Measurements from ENCODE around the gene RAF1. TPM values are rescaled to one million over a fixed set of nuclear protein-coding genes. Genes with fewer than 3 reads are reported as not detected.

Gene RAF1
- total and polyA plus RNA-seq, 2 of the 13 experiments (the other 11 are each of a cell fraction or from before 2014, with no cell fraction given): 72.2 to 91.4 TPM

- no peaks in the 10 kb centered on the region for H3K79me2 ChIP-seq (ENCODE audit: insufficient read depth, low read length)
- no TSS peak for BruUV-seq (replicated peaks)
- intact Hi-C loops (cut with micrococcal nuclease; ENCODE audit: unreplicated experiment): loop anchor here (10.0 kb wide), 1 partner anchor 46 kb away; no protein-coding TSS in a partner anchor
- no peaks in the 10 kb centered on the region for H3K9me3 ChIP-seq (ENCODE audit: low read length)
- no peak overlapping the region for H3K27ac ChIP-seq (ENCODE audit: extremely low read length, insufficient read depth, low read length)
- ChIA-PET CTCF (ENCODE audit: low intra/inter-chr PET ratio, low total read pairs) (no interaction called here), POLR2A (no interaction called here)
- ATAC-seq: no peak
- WGBS (ENCODE audit: low lambda C conversion rate): 2% methylated on average over 3 of the region's 3 CpGs
- H2AFZ ChIP-seq (ENCODE audit: low read length): no peak overlapping the region
- peaks cover 55% of the 10 kb centered on the region for H3K4me1 ChIP-seq (ENCODE audit: insufficient read depth, low read length)
- peak; percentile 4 for FAIRE-seq
- in situ Hi-C loops (cut with HindIII; ENCODE audit: extremely low pct_ligation_motif_present, low pct_unique_long_range_greater_than_20kb): no loop called here
- no peak overlapping the region; the same call in 1 of the 2 replicates for H3K9ac ChIP-seq (ENCODE audit: insufficient read depth, low read depth, low read length)
- DNase-seq (ENCODE audit: low spot score): no peak
- H4K20me1 ChIP-seq (ENCODE audit: insufficient read depth, low read length): no peaks in the 10 kb centered on the region
- peak overlapping the region; percentile 73 for H3K4me2 ChIP-seq (ENCODE audit: low read depth, low read length)
- H3K27me3 ChIP-seq (ENCODE audit: control insufficient read depth in 1 of 2, insufficient read depth in 2 of 2, low read length in 2 of 2): no peaks in the 10 kb centered on the region
- H3K4me3 ChIP-seq (replicated peaks in 1 of 3; ENCODE audit: insufficient read depth in 1 of 3, low read depth in 2 of 3, low read length in 3 of 3): peak overlapping the region in 1 of 3 experiments; percentile 42; a peak in 2 of 6 replicates
- no peaks in the 10 kb centered on the region for H3K36me3 ChIP-seq (replicated peaks in 1 of 2; ENCODE audit: control insufficient read depth in 1 of 2, insufficient read depth in 2 of 2, low read length in 2 of 2)
- TF ChIP-seq KLF6 (CRISPR knock-in tag; IDR thresholded peaks at IDR 0.05) (no peak), ZNF781 (CRISPR knock-in tag; IDR thresholded peaks at IDR 0.05; ENCODE audit: borderline replicate concordance, not compliant biosample characterization) (no peak), NR2F1 (CRISPR knock-in tag; IDR thresholded peaks at IDR 0.05) (0 out of 4 replicates have a peak, but pooled peaks of 1 of the 2 experiments have one; percentile 0), SETDB1 (CRISPR knock-in tag; IDR thresholded peaks at IDR 0.05; ENCODE audit: borderline replicate concordance) (no peak), ELF1 (CRISPR knock-in tag; IDR thresholded peaks at IDR 0.05) (no peak), ZNF160 (CRISPR knock-in tag; IDR thresholded peaks at IDR 0.05) (no peak), ZBTB20 (CRISPR knock-in tag; IDR thresholded peaks at IDR 0.05; ENCODE audit: borderline replicate concordance, low read depth) (no peak), ZNF782 (CRISPR knock-in tag; IDR thresholded peaks at IDR 0.05; ENCODE audit: borderline replicate concordance) (no peak), SMAD1 (CRISPR knock-in tag; IDR thresholded peaks at IDR 0.05; ENCODE audit: borderline replicate concordance, low read depth) (no peak), ZNF598 (CRISPR knock-in tag; IDR thresholded peaks at IDR 0.05; ENCODE audit: borderline replicate concordance) (no peak), ZNF292 (CRISPR knock-in tag; IDR thresholded peaks at IDR 0.05; ENCODE audit: borderline replicate concordance, low read depth) (peak; percentile 1; the same call in 1 of the 2 replicates), GFI1 (CRISPR knock-in tag; IDR thresholded peaks at IDR 0.05; ENCODE audit: borderline replicate concordance) (no peak), TBX3 (IDR thresholded peaks at IDR 0.05; ENCODE audit: borderline replicate concordance) (no peak), DNMT3B (CRISPR knock-in tag; conservative IDR thresholded peaks at IDR 0.05) (no peak), SOX13 (IDR thresholded peaks at IDR 0.05) (no peak), SOX13 (CRISPR knock-in tag; conservative IDR thresholded peaks at IDR 0.05 in 1 of 2, IDR thresholded peaks at IDR 0.05 in 1 of 2) (no peak), CREM (IDR thresholded peaks at IDR 0.05) (no peak), CREM (CRISPR knock-in tag; IDR thresholded peaks at IDR 0.05) (no peak), HNF4G (IDR thresholded peaks at IDR 0.05; ENCODE audit: borderline replicate concordance, low read depth, low read length) (no peak), HNF4G (CRISPR knock-in tag; IDR thresholded peaks at IDR 0.05; ENCODE audit: borderline replicate concordance, low read depth) (no peak), ZNF605 (CRISPR knock-in tag; IDR thresholded peaks at IDR 0.05) (no peak), MEF2D (CRISPR knock-in tag; IDR thresholded peaks at IDR 0.05) (no peak), SRY (CRISPR knock-in tag; IDR thresholded peaks at IDR 0.05) (no peak), MAFF (IDR thresholded peaks at IDR 0.05; ENCODE audit: low read depth, low read length) (no peak), ZNF510 (CRISPR knock-in tag; IDR thresholded peaks at IDR 0.05; ENCODE audit: low read depth) (no peak), ZNF766 (CRISPR knock-in tag; IDR thresholded peaks at IDR 0.05; ENCODE audit: borderline replicate concordance) (0 out of 2 replicates have a peak, but pooled peaks have one; percentile 25), KDM5A (IDR thresholded peaks at IDR 0.05; ENCODE audit: borderline replicate concordance, low read length) (no peak), PHF21A (CRISPR knock-in tag; IDR thresholded peaks at IDR 0.05) (no peak), ZNF441 (CRISPR knock-in tag; IDR thresholded peaks at IDR 0.05; ENCODE audit: borderline replicate concordance) (peak; percentile 96), ZNF577 (CRISPR knock-in tag; IDR thresholded peaks at IDR 0.05; ENCODE audit: borderline replicate concordance, low read depth) (no peak)
These were observed 7.2 kb upstream of the RAF1 start for GRCh38 chr3:12671120-12671450.
